Myocyte (in vitro differentiated cells): Measurements from ENCODE around the gene SMARCA4. TPM values are rescaled to one million over a fixed set of nuclear protein-coding genes. Genes with fewer than 3 reads are reported as not detected.
"Not testable (repeated sequence)": the region's sequence is repeated elsewhere in the genome, so short reads cannot be mapped to it uniquely, and the experiment has no call there.

Experiments
- DNase-seq: peaks from one replicate; pipeline ENCODE4 v3.0.0-alpha.2; 2012; ENCODE audit warnings: low read depth
- total RNA-seq: library from RNA; depleted of rRNA; stranded (reverse); fragments of >200 nt; gene quantifications from 2 replicates; pipeline ENCODE4 v1.2.3, GENCODE V29; 2014

SMARCA4 gene
- total RNA-seq, 1 donor from 2014 or later: 80.2 TPM

- DNase-seq: peak; percentile 36
These were observed 135.5 kb downstream of the SMARCA4 start for GRCh38 chr19:11096210-11096841.

- DNase-seq: not testable (repeated sequence)
These were observed 136.5 kb downstream of the SMARCA4 start for GRCh38 chr19:11097367-11097766.

GRCh38 chr19:11098327-11098726, 137.5 kb downstream of the SMARCA4 start:
- DNase-seq: no peak

DNA sequence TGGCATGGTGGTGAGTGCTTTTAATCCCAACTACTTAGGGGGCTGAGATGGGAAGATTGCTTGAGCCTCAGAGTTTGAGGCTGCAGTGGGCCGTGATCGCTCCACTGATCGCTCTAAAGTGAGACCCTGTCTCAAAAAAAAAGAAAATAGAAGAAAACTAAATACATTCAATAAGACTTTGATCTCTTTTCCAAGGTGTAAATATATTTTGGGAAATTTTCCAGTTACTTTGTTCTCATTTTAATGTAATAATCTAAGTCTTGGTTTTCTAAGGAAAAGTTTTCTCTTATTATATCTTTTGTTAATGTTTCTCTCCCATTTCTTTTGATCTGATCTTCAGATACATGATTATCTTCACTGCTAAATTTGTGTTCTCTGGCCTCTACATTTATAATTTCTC, 138.0 kb downstream of the SMARCA4 start:
- DNase-seq: no peak

- no peak for DNase-seq
These were observed 139.2 kb downstream of the SMARCA4 start for GRCh38 chr19:11100049-11100448.

DNA sequence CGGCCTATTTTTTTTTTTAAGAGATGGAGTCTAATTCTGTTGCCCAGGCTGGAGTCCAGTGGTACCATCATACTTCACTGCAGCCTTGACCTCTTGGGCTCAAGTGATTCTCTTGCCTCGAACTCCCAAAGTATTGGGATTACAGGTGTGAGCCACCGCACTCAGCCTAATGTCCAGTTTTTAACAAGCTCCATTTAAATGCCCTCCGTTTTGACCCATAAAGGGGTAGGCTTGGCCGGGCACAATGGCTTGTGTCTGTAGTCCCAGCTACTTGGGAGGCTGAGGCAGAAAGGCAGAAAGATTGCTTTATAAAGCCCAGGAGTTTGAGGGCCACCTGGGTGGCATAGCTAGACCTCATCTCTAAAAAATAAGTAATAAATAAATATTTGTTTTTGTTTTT, 140.2 kb downstream of the SMARCA4 start:
- no peak for DNase-seq

- no peak for DNase-seq
These were observed 142.1 kb downstream of the SMARCA4 start for GRCh38 chr19:11102944-11103343.

- DNase-seq: not testable (repeated sequence)
These were observed 142.8 kb downstream of the SMARCA4 start for GRCh38 chr19:11103667-11104066.

DNA sequence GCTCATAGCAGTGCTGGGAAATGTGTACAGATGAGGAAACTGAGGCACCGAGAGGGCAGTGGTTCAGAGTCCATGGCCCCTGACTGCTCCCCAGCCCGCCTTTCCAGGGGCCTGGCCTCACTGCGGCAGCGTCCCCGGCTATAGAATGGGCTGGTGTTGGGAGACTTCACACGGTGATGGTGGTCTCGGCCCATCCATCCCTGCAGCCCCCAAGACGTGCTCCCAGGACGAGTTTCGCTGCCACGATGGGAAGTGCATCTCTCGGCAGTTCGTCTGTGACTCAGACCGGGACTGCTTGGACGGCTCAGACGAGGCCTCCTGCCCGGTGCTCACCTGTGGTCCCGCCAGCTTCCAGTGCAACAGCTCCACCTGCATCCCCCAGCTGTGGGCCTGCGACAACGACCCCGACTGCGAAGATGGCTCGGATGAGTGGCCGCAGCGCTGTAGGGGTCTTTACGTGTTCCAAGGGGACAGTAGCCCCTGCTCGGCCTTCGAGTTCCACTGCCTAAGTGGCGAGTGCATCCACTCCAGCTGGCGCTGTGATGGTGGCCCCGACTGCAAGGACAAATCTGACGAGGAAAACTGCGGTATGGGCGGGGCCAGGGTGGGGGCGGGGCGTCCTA, 144.3 kb downstream of the SMARCA4 start:
- no peak for DNase-seq

DNA sequence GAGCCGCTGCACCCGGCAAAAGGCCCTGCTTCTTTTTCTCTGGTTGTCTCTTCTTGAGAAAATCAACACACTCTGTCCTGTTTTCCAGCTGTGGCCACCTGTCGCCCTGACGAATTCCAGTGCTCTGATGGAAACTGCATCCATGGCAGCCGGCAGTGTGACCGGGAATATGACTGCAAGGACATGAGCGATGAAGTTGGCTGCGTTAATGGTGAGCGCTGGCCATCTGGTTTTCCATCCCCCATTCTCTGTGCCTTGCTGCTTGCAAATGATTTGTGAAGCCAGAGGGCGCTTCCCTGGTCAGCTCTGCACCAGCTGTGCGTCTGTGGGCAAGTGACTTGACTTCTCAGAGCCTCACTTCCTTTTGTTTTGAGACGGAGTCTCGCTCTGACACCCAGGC, 145.6 kb downstream of the SMARCA4 start:
- no peak for DNase-seq

DNA sequence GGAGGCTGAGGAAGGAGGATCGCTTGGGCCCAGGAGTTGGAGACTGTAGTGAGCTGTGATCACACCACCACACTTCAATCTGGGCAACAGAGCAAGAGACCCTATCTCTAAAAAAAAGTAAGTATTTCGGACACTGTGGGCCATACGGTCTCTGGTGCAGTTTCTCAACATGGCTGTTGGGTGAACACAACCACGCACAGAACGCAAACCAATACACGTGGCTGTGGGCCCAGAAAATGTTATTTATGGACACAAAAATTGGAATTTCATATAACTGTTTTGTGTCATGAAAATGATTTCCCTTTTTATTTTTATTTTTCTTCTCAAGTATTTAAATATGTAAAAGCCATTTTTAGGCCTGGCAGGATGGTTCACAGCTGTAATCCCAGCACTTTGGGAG, 147.9 kb downstream of the SMARCA4 start:
- no peak for DNase-seq

DNA sequence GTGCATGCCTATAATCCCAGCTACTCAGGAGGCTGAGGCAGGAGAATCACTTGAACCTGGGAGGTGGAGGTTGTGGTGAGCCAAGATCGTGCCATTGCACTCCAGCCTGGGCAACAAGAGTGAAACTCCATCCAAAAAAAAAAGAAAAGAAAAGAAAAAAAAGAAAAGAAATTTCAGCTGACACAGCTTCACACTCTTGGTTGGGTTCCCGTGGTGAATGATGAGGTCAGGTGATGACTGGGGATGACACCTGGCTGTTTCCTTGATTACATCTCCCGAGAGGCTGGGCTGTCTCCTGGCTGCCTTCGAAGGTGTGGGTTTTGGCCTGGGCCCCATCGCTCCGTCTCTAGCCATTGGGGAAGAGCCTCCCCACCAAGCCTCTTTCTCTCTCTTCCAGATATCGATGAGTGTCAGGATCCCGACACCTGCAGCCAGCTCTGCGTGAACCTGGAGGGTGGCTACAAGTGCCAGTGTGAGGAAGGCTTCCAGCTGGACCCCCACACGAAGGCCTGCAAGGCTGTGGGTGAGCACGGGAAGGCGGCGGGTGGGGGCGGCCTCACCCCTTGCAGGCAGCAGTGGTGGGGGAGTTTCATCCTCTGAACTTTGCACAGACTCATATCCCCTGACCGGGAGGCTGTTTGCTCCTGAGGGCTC, 150.4 kb downstream of the SMARCA4 start:
- no peak for DNase-seq

DNA sequence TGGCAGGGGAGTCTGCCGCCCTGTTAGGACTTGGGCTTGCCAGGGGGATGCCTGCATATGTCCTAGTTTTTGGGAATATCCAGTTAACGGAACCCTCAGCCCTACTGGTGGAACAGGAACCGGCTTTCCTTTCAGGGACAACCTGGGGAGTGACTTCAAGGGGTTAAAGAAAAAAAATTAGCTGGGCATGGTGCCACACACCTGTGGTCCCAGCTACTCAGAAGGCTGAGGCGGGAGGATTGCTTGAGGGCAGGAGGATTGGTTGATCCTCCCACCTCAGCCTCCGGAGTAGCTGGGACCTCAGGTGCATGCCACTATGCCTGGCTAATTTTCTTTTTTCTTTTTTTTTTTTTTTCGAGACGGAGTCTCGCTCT, 150.9 kb downstream of the SMARCA4 start:
- no peak for DNase-seq

Other genes starting within 250 kb of the SMARCA4 start
- 64.8 and 71.8 TPM in 2 replicates for gene DNM2, start 243.0 kb upstream of the SMARCA4 start, total RNA-seq
- 84.8 and 87.4 TPM in 2 replicates for gene TMED1, start 124.8 kb upstream of the SMARCA4 start, total RNA-seq
- 0.21 and 1.1 TPM in 2 replicates for gene C19orf38, start 112.6 kb upstream of the SMARCA4 start, total RNA-seq
- 37.1 and 42.6 TPM in 2 replicates for gene CARM1, start 89.5 kb upstream of the SMARCA4 start, total RNA-seq
- gene YIPF2, start 32.4 kb upstream of the SMARCA4 start, total RNA-seq: 50.4 and 57.9 TPM in 2 replicates
- 33.8 and 44.3 TPM in 2 replicates for gene TIMM29, start 32.2 kb upstream of the SMARCA4 start, total RNA-seq
- gene LDLR, start 128.4 kb downstream of the SMARCA4 start, total RNA-seq: 80.0 and 152 TPM in 2 replicates
- 2.4 and 2.5 TPM in 2 replicates for gene SPC24, start 194.8 kb downstream of the SMARCA4 start, total RNA-seq
- gene KANK2, start 236.5 kb downstream of the SMARCA4 start, total RNA-seq: 317 and 438 TPM in 2 replicates